Mucosa of descending colon (tissue), 3 donors: ENCODE results near the gene TNFRSF12A. TPM values are rescaled to one million over a fixed set of nuclear protein-coding genes. Genes with fewer than 3 reads are reported as not detected.

Experiments
- ATAC-seq: fragments of 200-7000 bp; cut with Tn5 transposase; one replicate; pipeline ENCODE4 v1.9.1; 2020; ENCODE audit warnings: mild to moderate bottlenecking, moderate library complexity
- DNase-seq, 3 donors: peaks; one replicate each; pipeline ENCODE4 v3.0.0-alpha.2; 2020
- H3K36me3 ChIP-seq: fragments of 200-600 bp; one replicate; pipeline ENCODE4 v1.8.0; 2021; ENCODE audit warnings: low read depth, mild to moderate bottlenecking
- H3K4me1 ChIP-seq: fragments of 200-600 bp; one replicate; pipeline ENCODE4 v1.8.0; 2021; ENCODE audit warnings: low read depth, mild to moderate bottlenecking
- H3K4me3 ChIP-seq: fragments of 200-600 bp; one replicate; pipeline ENCODE4 v1.8.0; 2021; ENCODE audit warnings: mild to moderate bottlenecking
- H3K9me3 ChIP-seq: fragments of 200-600 bp; one replicate; pipeline ENCODE4 v1.8.0; 2021; ENCODE audit warnings: mild to moderate bottlenecking
- CTCF ChIP-seq: fragments of 200-600 bp; IDR thresholded peaks from one replicate; pipeline ENCODE4 v1.8.0; 2022; ENCODE audit warnings: antibody characterized with exemption, mild to moderate bottlenecking
- intact Hi-C, 2 donors: fragments of 100-400 bp; cut with DNase I in 1 of 2; cut with micrococcal nuclease in 1 of 2; formaldehyde crosslinking; loops; one replicate each; pipeline versions ENCODE4 v1.11.0 to v1.11.1; 2022; cut with DNase I, micrococcal nuclease
- total RNA-seq, 3 donors: library from RNA; stranded (reverse); fragmentation: NEBNext Ultra II Directional in 2 of 3; extraction: Animal tissue kit (Norgen Biotek cat#: 25700) in 2 of 3; gene quantifications; one replicate each; pipeline versions ENCODE4 v1.2.1 to v1.2.4, GENCODE V29; 2021 to 2023
- donor health status: DM: no; HTN: no; CAD: no; lungs with moderate emphysema.
- donor health status: DM: no; HTN: no; CAD: no.
- donor health status: DM: no; HTN: yes; CAD: no.

The TNFRSF12A gene
- total RNA-seq, 3 donors from 2014 or later: 5.4 to 8.6 (median 6.7) TPM

- H3K4me1 ChIP-seq: peaks cover 3% of the 10 kb centered on the region
- DNase-seq: no peak
- no peak for ATAC-seq
- no peaks in the 10 kb centered on the region for H3K36me3 ChIP-seq
- intact Hi-C loops: no loop called here
- no peak for TF ChIP-seq CTCF
- no peaks in the 10 kb centered on the region for H3K9me3 ChIP-seq
- H3K4me3 ChIP-seq: no peak overlapping the region
These were observed 6.6 kb upstream of the TNFRSF12A start for GRCh38 chr16:3013491-3013951.

- Histone ChIP-seq H3K9me3 (no peaks in the 10 kb centered on the region), H3K36me3 (no peaks in the 10 kb centered on the region), H3K4me3 (no peak overlapping the region), H3K4me1 (peaks cover 5% of the 10 kb centered on the region)
- no peak for ATAC-seq
- DNase-seq: no peak
- intact Hi-C loops: no loop called here
- TF ChIP-seq CTCF: no peak
These were observed 6.0 kb upstream of the TNFRSF12A start for GRCh38 chr16:3013998-3014690.

GRCh38 chr16:3014971-3015370 lies 5.2 kb upstream of the TNFRSF12A start:
- Histone ChIP-seq H3K36me3 (no peaks in the 10 kb centered on the region), H3K4me1 (peaks cover 11% of the 10 kb centered on the region), H3K4me3 (no peak overlapping the region), H3K9me3 (no peaks in the 10 kb centered on the region)
- intact Hi-C loops: no loop called here
- no peak for DNase-seq
- no peak for ATAC-seq
- TF ChIP-seq CTCF: no peak

- peaks cover 13% of the 10 kb centered on the region for H3K4me1 ChIP-seq
- DNase-seq (no peak), ATAC-seq (no peak)
- intact Hi-C loops: no loop called here
- no peaks in the 10 kb centered on the region for H3K9me3 ChIP-seq
- H3K36me3 ChIP-seq: no peaks in the 10 kb centered on the region
- H3K4me3 ChIP-seq: no peak overlapping the region
- TF ChIP-seq CTCF: no peak
These were observed 4.2 kb upstream of the TNFRSF12A start for GRCh38 chr16:3015865-3016521.

GRCh38 chr16:3017344-3017743 lies 2.8 kb upstream of the TNFRSF12A start:
- Histone ChIP-seq H3K9me3 (no peaks in the 10 kb centered on the region), H3K36me3 (no peaks in the 10 kb centered on the region), H3K4me3 (no peak overlapping the region), H3K4me1 (peaks cover 27% of the 10 kb centered on the region)
- ATAC-seq: no peak
- intact Hi-C loops: no loop called here
- DNase-seq: no peak
- no peak for TF ChIP-seq CTCF
